Mammary epithelial cell (primary cell): ENCODE data around the gene PLK2.

ENCODE experiments used
- CTCF ChIP-seq, 2 donors: IDR thresholded peaks in 1 of 2; conservative IDR thresholded peaks in 1 of 2; 2 replicates each; pipeline ENCODE4 v1.5.1; 2011 to 2012; ENCODE audit warnings: inconsistent platforms in 2 of 2, low read length in 2 of 2, mild to moderate bottlenecking in 2 of 2, control low read depth in 1 of 2, low read depth in 1 of 2; ENCODE audit not compliant: insufficient read depth in 1 of 2; ENCODE audit errors: extremely low read depth in 1 of 2
- EZH2 ChIP-seq: IDR thresholded peaks from 2 replicates; pipeline ENCODE4 v1.6.1; 2012; ENCODE audit warnings: low read length, inconsistent platforms, borderline replicate concordance

GRCh38 chr5:58444805-58445204 is 15.1 kb downstream of the PLK2 start:
- TF ChIP-seq CTCF (conservative IDR thresholded peaks at IDR 0.05 in 1 of 2, IDR thresholded peaks at IDR 0.05 in 1 of 2; ENCODE audit: extremely low read depth in 1 of 2, insufficient read depth in 1 of 2, low read depth in 1 of 2, low read length in 2 of 2) (no peak), EZH2 (no peak)
